GM13977 (cell line): Measurements from ENCODE around the gene SLC22A16.
"Not testable (repeated sequence)": the region's sequence is repeated elsewhere in the genome, so short reads cannot be mapped to it uniquely, and the experiment has no call there.

Experiments used
- DNase-seq: peaks from one replicate; pipeline ENCODE4 v3.0.0; 2012; ENCODE audit warnings: low spot score
- in situ Hi-C: fragments of 300-500 bp; cut with MboI; formaldehyde crosslinking; loops from one replicate; pipeline ENCODE4 v1.12.0; 2022; ENCODE audit warnings: low sequenced_read_pairs, low pct_unique_long_range_greater_than_20kb, mixed read lengths, inconsistent platforms; ENCODE audit not compliant: unreplicated experiment
- TF ChIP-seq, protein P1 (sequence below): IDR thresholded peaks from 2 replicates; pipeline ENCODE4 v1.5.1; 2012; ENCODE audit warnings: mild to moderate bottlenecking, control low read depth; ENCODE audit not compliant: insufficient read depth; ENCODE audit errors: extremely low read depth, missing control alignments

The SLC22A16 gene

DNA sequence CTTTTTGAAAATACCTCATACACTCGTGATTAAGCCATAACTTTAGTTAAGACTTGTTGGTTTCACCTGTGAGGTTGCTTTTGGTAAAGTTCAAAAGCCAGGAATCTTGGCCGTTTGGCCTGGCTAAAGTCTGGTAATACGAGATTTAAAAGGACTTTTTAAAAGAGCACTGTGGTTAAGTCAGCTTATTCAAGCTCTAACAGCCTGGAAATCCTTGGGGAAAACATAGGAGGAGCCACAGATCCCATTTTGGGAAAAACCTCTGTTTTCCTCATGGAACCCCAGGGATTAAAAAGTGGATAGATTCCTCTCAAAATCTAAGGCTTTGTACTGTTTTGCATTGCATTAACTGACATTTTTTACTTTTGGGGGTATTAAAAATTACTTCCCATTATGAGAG lies 13.7 kb upstream of the SLC22A16 start:
- TF ChIP-seq, protein P1, sequence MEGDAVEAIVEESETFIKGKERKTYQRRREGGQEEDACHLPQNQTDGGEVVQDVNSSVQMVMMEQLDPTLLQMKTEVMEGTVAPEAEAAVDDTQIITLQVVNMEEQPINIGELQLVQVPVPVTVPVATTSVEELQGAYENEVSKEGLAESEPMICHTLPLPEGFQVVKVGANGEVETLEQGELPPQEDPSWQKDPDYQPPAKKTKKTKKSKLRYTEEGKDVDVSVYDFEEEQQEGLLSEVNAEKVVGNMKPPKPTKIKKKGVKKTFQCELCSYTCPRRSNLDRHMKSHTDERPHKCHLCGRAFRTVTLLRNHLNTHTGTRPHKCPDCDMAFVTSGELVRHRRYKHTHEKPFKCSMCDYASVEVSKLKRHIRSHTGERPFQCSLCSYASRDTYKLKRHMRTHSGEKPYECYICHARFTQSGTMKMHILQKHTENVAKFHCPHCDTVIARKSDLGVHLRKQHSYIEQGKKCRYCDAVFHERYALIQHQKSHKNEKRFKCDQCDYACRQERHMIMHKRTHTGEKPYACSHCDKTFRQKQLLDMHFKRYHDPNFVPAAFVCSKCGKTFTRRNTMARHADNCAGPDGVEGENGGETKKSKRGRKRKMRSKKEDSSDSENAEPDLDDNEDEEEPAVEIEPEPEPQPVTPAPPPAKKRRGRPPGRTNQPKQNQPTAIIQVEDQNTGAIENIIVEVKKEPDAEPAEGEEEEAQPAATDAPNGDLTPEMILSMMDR = no peak
- DNase-seq = no peak
- in situ Hi-C loops = no loop called here

DNA sequence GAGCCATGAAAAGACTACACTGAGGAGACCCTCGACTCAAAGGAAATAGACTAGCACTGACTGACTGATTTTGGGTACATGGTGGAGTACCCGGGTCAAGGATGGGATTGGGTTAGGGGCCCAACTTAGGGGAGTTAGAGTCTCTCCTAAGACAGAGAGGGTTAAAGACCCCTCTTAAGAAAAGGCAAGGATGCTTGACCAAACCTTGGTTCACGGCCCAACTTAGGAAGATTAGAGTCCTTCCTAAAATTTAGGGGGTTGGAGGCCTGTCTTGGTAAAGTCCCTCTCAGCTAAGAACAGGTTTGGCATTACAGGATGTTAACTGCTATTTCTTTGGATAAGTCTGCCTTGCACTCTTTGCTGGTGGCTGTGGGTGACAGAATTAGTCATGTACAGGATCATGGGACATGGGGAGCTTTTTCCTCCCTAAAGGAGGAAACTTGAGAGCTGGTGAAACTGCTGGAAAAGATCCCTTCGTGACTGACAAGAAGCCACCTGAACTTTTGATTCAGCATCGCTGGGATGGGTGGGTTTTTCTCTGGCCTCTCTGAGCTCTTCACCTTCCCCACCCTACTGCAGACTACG lies 12.3 kb upstream of the SLC22A16 start:
- in situ Hi-C loops = no loop called here
- no peak for DNase-seq
- TF ChIP-seq, protein P1 = no peak

DNA sequence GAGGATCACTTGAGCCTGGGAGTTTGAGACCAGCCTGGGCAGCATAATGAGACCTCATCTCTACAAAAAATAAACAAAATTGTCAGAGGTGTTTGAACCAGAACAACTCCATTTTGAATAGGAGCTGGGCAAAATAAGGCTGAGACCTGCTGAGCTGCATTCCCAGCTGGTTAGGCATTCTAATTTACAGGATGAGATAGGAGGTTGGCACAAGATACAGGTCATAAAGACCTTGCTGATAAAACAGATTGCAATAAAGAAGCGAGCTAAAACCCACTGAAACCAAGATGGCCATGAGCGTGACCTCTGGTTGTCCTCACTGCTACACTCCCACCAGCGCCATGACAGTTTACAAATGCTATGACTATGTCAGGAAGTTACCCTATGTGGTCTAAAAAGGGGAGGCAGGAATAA lies 11.6 kb upstream of the SLC22A16 start:
- in situ Hi-C loops, DNase-seq: not testable (repeated sequence)

DNA sequence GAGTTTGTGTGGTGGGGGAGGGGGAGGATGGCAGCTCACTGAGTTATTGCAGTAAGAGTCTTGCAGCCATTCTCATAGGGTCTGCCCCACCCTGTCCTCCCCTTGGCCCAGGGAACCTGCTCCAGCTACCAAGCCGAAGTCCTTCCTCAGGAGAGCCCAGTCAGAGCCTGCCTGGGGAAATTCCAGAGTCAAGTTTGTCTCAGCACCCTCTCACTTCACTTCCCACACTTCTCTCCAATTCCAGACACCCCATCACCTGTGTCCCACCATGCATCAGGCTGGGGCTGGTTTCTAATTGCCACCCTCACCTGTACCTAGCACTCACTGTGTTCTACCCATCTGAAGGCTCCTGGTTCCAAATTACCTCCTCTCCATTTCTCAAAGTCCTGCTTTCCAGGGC lies 10.3 kb upstream of the SLC22A16 start:
- in situ Hi-C loops = no loop called here
- no peak for DNase-seq
- TF ChIP-seq, protein P1 = no peak

DNA sequence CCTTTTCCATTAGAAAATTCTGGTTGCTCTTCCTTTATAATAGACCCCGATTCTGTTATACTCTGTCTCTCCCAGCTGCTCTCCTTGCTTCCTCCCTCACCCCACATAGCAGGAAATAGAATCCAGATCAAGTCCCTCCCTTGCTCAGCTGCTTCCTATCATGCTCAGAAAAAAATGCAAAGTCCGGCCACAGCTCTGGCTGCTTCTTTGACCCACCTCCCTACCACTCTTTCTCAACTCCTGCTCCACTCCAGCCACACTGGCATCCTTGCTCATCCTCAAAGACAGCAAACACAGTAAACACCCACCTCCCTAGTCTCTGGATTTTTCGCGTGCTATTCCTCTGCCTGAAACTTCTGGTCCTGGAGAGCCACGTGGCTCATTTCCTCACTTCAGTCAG lies 9.1 kb upstream of the SLC22A16 start:
- in situ Hi-C loops = no loop called here
- DNase-seq = no peak
- TF ChIP-seq, protein P1 = no peak

DNA sequence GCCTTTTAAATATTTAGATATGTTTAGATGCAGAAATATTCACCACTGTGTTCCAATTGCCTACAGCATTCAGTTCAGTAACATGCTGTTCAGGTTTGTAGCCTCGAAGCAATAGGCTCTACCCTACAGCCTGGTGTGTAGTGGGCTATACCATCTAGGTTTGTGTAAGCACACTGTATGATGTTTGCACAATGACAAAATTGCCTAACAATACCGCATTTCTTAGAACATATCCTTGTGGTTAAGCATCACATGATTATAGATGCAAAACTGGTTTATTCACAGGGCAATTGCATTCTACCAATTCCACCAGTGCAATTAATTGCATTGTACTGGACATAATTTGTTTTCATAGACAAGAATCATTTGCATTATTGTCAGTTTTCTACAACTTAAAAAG lies 7.9 kb upstream of the SLC22A16 start:
- no peak for DNase-seq
- in situ Hi-C loops = no loop called here
- TF ChIP-seq, protein P1 = no peak

DNA sequence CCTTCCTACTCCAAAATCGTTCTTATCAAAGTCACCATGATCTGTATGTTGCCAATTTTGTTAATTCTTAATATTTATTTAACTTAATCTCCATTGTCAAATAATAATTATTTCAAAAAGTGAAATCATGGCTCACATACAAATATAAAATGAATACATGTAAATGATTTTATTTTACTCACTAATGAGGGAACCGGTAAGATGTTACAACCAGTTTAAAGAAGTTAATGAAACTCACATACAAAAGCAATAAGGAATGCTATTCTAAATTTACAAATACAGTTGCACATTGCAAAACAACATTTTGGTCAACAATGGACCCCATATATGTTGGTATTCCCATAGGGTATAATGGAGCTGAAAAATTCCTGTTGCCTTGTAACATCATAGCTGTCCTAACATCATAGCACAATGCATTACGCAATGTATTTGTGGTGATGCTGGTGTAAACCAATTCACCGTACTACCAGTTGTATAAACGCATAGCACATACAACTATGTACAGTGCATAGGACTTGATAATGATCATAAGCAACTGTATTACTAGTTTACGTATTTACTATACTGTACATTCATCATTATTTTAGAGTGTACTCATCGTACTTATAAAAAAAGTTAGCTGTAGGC lies 6.5 kb upstream of the SLC22A16 start:
- DNase-seq = no peak
- TF ChIP-seq, protein P1 = no peak
- in situ Hi-C loops = no loop called here
